HG02798 (cell line): ENCODE results near the gene CMTM8.

Source experiments
- ATAC-seq: cut with Tn5 transposase; IDR thresholded peaks from one replicate; pipeline ENCODE4 v1.9.1; 2021; ENCODE audit warnings: mild to moderate bottlenecking; ENCODE audit not compliant: unreplicated experiment, poor library complexity

The CMTM8 gene

GRCh38 chr3:32401126-32401525 is 162.6 kb downstream of the CMTM8 start:
- no peak for ATAC-seq

DNA sequence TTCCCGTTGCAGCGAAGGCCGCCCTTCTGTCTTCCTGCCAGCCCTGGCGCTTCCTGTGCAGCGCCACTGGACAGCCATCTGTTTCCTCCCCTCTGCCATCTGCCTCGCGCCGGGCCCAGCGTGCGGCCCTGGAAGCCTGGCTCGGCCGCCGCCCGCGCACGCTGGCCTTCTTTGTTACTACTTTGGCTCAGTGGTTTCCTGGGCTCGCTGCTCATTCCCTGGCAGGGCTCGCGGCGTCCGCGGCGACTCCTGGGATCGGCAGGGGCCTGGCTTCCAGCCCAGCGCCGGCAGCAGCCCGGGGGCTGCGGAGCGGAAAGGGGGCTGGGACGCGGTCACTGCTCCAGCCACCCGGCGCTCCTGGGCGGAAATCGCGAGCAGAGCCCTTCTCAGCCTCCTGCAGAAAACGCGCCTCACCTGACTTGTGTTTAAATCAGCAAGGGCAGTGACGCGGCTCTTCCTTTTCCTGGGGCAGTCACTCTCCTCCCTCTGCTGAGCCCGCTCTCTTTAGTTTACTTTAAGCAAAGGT is 163.1 kb downstream of the CMTM8 start:
- ATAC-seq: peak; percentile 57

GRCh38 chr3:32403663-32404062 is 165.2 kb downstream of the CMTM8 start:
- ATAC-seq: no peak

DNA sequence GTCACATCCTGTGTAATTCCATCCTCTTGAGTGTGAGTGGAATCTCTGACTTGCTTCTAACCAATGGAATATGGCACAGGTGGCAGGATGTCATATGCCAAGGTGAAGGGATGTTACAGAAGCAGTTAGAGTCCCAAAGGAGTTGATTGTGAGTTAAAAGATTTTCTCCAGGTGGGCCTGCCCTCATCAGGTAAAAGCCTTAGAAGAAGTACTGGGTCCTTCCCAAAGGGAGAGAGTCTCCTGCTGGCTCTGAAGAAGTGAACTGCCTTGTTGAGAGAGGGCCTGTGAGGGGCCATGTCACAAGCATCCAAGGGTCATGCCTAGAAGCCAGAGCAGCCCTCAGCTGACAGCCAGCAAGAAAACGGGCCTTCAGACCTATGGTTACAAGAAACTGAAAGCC is 166.2 kb downstream of the CMTM8 start:
- no peak for ATAC-seq

- ATAC-seq: no peak
These were observed 166.7 kb downstream of the CMTM8 start for GRCh38 chr3:32405155-32405554.

DNA sequence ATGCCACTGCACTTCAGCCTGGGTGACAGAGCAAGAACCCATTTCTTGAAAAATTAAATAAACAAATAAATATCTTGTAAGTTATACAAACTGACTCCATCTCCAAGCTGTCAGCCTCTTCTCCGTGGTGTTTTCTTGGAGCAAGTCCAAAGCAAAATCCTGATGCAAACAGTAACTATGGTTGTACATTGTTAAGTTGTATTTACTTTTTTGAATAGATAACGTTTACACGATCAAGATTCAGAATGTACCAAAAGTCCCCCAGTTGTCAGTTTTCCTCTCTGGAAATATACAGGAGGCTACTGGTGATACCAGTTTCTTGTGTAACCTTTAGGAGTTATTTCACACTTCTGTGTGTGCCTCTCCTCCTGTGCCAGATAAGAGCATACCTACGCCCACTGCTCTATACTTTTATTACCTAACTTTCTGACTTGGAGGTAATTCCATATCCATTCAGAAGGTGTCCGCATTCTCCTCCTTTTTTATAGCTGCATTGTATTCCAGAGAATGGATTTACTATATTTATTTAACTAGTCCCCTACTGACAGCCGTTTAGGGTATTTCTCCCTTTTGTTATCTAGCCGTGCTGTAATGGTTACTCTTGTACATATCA is 167.3 kb downstream of the CMTM8 start:
- ATAC-seq: no peak

DNA sequence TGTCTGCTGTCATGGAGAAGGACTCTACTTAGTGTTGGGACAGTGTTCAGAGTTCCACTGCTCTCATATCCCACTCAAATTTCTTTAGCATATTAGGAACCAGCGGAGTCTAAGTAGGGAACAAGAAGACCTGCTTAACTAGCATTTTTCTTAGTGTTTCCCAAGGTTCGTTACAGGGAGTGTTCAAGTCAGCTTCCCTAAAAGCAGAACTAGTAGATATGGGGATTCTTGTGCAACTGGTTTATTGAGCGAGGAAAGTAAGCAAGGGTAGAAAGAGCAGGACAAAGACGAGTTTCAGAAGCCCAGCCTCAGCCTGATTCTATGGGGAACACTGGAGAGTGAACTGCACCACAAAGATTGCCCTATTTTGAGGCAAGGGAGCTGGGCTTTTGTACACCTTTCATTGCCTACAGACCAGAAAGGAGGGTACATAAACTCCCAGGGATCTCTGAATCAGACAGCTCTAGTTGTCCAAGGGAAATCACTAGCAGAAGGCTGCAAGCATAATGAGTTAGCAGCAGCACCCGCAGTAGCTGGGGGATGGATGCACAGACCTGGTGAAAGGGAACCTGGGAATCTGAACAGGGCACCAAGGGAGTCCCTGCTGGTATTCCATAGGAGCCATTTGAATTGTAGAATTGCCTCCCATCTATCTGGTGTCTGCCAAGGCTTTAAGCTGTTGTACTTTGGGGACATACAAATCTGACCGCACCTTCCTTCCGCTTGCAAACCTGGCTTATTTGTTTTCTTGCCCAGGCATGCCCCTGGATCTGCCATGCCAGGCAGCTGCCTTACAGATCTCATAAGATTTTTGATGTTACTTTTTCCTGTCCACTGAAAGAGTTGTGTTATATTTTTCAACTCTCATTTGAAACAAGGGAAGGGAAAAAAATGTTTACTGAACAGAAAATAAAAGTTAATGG is 168.3 kb downstream of the CMTM8 start:
- ATAC-seq: no peak

- no peak for ATAC-seq
These were observed 172.1 kb downstream of the CMTM8 start for GRCh38 chr3:32410367-32411246.

DNA sequence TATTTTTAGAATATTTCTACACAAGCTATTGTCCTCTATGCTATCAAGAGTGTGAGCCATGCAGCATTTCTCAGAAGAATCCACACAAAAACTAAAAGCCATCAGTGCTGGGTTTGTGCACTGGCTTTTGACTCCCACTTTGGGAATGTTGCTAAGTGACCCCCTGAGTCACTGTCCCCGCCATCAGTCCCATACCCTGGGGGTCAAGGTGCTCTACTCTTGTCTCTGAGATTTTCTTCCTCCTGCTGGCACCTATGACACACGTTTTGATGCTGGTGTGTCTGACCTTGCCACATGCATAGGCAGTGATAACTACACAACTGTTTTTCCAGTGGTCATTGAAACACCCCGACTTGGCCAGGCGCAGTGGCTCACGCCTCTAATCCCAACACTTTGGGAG is 173.0 kb downstream of the CMTM8 start:
- ATAC-seq: no peak

DNA sequence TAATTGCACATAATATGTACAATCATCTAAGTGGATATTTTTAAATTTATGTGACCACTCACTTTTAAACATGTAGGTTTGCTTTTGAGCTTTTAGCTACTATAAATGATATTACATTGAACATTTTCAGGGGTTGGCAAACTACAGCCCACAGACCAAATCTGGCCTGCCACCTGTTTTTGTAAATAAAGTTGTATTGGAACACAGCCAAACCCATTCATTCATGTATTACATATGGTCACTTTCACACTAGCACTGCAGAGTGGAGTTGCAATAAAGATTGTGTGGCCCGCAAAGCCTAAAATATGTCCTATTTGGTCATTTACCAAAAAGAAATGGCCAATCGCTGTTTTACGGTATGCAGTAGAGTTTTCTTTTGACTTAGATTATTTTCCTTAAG is 174.4 kb downstream of the CMTM8 start:
- no peak for ATAC-seq

DNA sequence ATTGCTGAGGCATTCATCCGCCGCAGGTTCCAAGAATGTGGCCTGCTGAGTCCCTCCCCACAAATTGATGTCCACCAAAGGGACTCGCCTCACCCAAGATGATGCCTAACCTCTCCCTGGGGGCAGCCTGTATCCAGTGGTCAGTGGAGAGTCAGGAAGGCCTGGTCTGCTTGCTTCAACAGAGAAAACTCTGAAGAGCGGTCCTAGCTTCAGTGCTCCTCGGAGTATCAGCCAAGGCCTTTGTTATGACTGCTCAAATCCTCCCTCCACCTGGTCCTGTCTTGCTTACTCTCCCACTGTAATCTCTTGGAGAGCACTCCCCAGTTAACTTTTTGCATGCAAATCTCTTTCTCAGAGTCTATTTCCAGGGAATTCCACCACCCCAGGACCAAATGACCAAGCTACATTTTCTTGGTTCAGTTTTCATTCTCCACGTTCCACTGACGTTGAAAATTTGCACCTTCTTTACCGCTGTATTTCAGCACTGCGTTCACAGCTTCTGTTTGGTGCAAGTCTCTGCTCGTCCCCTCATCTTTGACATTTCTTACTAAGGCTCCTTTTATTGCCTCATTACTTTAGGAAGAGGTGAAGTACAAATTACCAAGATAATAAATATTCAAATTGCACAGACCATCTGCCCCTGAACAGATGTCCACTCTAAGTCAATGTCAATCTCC is 175.5 kb downstream of the CMTM8 start:
- no peak for ATAC-seq

- ATAC-seq: peak; percentile 51
These were observed 176.2 kb downstream of the CMTM8 start for GRCh38 chr3:32414522-32415202.

DNA sequence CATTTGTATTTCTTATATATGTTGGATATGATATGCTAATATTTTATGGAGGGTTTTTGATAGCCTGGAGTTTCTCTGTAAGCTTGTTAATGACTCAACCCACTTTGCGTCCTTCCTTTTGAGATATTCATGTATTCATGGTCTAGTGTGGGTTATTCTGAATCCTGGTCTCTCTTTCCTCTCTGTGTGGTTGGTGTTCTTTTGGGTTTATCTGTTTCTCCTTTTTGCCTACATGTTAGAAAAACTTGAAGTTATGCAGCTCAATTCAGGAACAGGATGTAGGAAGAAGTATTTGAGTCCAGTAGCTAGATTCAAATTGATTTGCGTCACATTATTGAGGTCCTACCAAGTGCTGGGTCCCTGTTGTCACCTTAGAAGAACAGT is 181.3 kb downstream of the CMTM8 start:
- no peak for ATAC-seq
